Fibroblast of villous mesenchyme (primary cell): ENCODE data around the gene KCNQ5. TPM values are rescaled to one million over a fixed set of nuclear protein-coding genes. Genes with fewer than 3 reads are reported as not detected.

Source experiments
- DNase-seq: peaks from one replicate; pipeline ENCODE4 v3.0.0-alpha.2; 2010; ENCODE audit warnings: low read depth
- H3K4me3 ChIP-seq: 2 replicates; pipeline ENCODE4 v1.5.1; 2011; ENCODE audit warnings: low read depth, mild to moderate bottlenecking, low read length
- total RNA-seq: library from RNA; depleted of rRNA; stranded (reverse); fragments of >200 nt; gene quantifications from 2 replicates; pipeline ENCODE4 v1.2.3, GENCODE V29; 2012
- TF ChIP-seq, protein P1 (sequence below): IDR thresholded peaks from 2 replicates; pipeline ENCODE4 v1.5.1; 2012; ENCODE audit warnings: low read depth, mild to moderate bottlenecking, low read length; ENCODE audit not compliant: insufficient read depth

KCNQ5 gene
- total RNA-seq, 1 donor = 0.86 TPM

DNA sequence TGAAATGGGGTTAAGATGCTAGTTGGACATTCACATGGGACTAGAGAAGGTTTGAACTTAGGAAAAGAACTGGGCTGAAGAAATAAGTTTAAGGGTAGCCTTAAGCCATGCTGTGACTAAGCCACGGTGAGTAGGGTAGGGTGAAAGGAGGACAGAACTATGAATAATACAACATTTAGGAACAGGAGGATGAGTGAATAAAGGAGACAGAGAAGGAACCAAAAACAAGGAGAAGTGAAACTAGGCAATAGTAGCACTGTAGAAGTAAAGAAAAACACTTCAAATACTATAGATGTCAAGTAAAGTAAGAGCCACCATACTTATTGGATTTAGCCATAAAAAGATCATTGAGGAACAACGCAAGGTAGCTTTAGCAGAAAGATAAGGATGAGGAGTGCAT, 111.2 kb downstream of the KCNQ5 start:
- no peak overlapping the region for H3K4me3 ChIP-seq
- TF ChIP-seq, protein P1, sequence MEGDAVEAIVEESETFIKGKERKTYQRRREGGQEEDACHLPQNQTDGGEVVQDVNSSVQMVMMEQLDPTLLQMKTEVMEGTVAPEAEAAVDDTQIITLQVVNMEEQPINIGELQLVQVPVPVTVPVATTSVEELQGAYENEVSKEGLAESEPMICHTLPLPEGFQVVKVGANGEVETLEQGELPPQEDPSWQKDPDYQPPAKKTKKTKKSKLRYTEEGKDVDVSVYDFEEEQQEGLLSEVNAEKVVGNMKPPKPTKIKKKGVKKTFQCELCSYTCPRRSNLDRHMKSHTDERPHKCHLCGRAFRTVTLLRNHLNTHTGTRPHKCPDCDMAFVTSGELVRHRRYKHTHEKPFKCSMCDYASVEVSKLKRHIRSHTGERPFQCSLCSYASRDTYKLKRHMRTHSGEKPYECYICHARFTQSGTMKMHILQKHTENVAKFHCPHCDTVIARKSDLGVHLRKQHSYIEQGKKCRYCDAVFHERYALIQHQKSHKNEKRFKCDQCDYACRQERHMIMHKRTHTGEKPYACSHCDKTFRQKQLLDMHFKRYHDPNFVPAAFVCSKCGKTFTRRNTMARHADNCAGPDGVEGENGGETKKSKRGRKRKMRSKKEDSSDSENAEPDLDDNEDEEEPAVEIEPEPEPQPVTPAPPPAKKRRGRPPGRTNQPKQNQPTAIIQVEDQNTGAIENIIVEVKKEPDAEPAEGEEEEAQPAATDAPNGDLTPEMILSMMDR = no peak
- DNase-seq = no peak

- no peak for DNase-seq
- TF ChIP-seq, protein P1 = no peak
- H3K4me3 ChIP-seq = no peak overlapping the region
These were observed 116.2 kb downstream of the KCNQ5 start for GRCh38 chr6:72738091-72738490.

DNA sequence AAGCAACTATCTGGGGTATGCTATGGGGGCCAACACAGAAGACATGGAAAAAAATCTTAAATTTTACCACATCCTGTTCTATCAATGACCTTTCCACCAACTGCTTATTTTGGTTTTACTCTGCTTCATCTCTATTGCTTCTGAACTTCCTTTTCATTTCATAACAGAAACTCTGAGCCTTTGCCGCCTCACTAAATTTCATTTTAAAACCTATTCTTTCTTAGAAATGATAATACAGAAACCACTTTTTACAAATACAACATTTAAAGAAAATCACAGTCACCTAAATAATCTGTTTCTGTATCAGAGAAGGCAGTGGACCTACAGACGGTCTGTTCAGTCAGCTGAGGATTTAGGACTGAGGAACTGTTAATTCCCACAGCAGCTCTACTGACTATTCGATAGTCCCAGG, 117.5 kb downstream of the KCNQ5 start:
- TF ChIP-seq, protein P1 = no peak
- DNase-seq = no peak
- H3K4me3 ChIP-seq = no peak overlapping the region

DNA sequence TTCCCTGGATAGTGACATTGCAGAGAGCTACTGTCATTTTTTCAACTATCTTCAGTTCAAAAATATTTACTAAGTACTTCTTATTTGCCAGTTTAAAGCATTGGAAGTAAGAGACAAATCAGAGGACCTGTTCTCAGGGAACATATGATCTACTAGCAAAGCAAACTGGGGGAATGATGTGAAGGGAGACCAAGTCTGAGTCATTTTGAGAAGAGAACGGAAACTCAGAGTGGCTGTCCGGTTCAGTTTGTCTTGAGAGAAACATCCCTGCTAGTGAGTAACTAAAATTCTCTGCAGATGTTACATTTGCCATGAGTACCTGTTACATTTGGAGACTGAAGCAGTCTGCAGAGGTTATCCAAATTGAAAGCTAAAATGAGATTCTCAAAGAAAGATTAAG, 118.3 kb downstream of the KCNQ5 start:
- no peak for DNase-seq
- TF ChIP-seq, protein P1 = no peak

DNA sequence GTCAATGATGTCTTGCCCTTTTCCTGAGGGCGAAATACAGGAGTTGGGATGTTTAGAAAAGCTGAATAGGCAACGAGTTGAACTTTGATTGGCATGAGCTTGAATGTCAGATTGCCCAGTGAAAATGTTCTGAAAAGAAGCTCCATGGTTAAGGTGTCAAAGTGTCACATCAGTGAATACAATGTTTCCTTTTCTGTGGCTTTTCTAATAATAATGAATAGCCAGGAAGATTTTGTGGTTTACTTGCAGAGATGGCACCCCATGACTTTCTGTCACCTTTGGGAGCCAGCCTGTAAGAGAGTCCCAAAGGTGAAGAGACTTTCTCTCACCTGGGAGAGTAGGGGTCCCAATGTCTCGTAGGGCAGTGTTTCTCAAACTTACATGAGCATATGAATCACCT, 119.2 kb downstream of the KCNQ5 start:
- TF ChIP-seq, protein P1 = no peak
- H3K4me3 ChIP-seq = no peak overlapping the region
- DNase-seq = no peak

More for the DNA sequence above, 118.3 kb downstream of the KCNQ5 start:
- no peak overlapping the region for H3K4me3 ChIP-seq

DNA sequence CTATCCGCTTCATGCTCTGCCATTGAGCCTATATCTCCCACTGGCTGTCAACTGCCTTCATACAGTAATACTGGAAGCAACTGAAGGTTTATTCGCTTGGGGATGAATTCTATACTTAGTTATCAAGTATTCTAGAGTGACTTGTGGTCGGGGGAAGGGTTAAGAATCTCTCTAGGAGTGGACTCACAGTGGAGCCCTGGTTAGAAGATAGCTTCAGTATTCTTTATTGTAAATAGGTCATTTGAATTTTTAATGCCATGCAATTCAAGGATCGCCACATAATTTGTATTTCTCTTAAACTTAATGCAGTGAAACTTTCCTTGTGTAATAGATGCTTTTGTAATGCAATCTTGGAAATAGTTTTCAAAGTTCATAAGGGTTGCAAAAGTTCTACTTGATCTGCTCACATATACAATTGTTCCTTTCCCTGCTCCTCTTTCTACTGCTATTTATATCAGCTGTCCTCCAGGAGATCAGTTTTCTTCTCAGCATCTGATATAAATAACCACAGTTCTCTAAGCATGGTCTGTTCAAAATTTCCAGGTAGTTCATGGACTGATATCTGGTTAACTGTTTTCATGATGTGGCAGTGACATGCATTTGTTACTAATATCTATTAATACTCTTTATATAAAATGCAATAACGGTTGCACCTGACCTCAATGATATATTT, 120.3 kb downstream of the KCNQ5 start:
- TF ChIP-seq, protein P1 = no peak
- no peak overlapping the region for H3K4me3 ChIP-seq
- DNase-seq = no peak

DNA sequence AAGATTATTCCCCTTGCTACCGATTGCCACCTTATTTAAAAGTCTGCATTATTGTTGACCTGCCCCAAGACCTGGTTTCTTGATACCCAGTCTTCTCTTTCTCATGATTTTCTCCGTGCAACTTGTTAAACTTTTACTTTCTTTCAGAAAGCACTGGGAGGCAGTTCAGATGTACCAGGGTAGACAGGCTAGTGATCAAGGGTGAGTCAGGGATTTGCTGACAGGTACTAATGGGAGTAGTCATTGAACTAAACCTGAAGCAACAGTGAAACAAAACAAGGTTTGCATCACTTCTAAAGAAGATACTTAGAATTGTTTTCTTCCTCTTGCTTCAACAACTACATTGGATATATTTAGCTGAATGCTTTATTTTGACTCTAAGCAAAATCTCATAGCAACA, 124.4 kb downstream of the KCNQ5 start:
- no peak overlapping the region for H3K4me3 ChIP-seq
- TF ChIP-seq, protein P1 = no peak
- DNase-seq = no peak
